Smooth muscle cell (in vitro differentiated cells): ENCODE measurements around the gene PLA2G4A. TPM values are rescaled to one million over a fixed set of nuclear protein-coding genes. Genes with fewer than 3 reads are reported as not detected.

Source experiments
- DNase-seq: peaks from one replicate; lab custom pipeline; 2025; ENCODE audit not compliant: unreplicated experiment; lab: John Stamatoyannopoulos, UW
- H2AFZ ChIP-seq: fragments of 200-600 bp; sonication (generic); 2 replicates; pipeline ENCODE4 v1.6.0; 2016; ENCODE audit warnings: antibody characterized with exemption, low read depth, mild to moderate bottlenecking
- H3F3A ChIP-seq: fragments of 200-600 bp; sonication (generic); 2 replicates; pipeline ENCODE4 v1.6.0; 2017; ENCODE audit warnings: antibody characterized with exemption, low read depth
- H3K27ac ChIP-seq: fragments of 200-600 bp; sonication (generic); 2 replicates; pipeline ENCODE4 v1.5.1; 2016; ENCODE audit warnings: low read depth, mild to moderate bottlenecking
- H3K27me3 ChIP-seq: fragments of 200-600 bp; sonication (generic); 2 replicates; pipeline ENCODE4 v1.6.1; 2016; ENCODE audit warnings: low read depth, mild to moderate bottlenecking
- H3K36me3 ChIP-seq: fragments of 200-600 bp; sonication (generic); 2 replicates; pipeline ENCODE4 v1.5.1; 2016; ENCODE audit warnings: low read depth
- H3K4me1 ChIP-seq: fragments of 200-600 bp; sonication (generic); 2 replicates; pipeline ENCODE4 v1.5.1; 2016; ENCODE audit warnings: low read depth
- H3K4me2 ChIP-seq: fragments of 200-600 bp; sonication (generic); 2 replicates; pipeline ENCODE4 v1.6.0; 2016; ENCODE audit warnings: mild to moderate bottlenecking
- H3K4me3 ChIP-seq: fragments of 200-600 bp; sonication (generic); 2 replicates; pipeline ENCODE4 v1.5.1; 2016; ENCODE audit warnings: mild to moderate bottlenecking
- H3K79me2 ChIP-seq: fragments of 200-600 bp; sonication (generic); 2 replicates; pipeline ENCODE4 v1.6.0; 2016; ENCODE audit warnings: low read depth, mild to moderate bottlenecking
- H3K9ac ChIP-seq: fragments of 200-600 bp; sonication (generic); 2 replicates; pipeline ENCODE4 v1.6.0; 2016; ENCODE audit warnings: low read depth
- H3K9me3 ChIP-seq: fragments of 200-600 bp; sonication (generic); replicated peaks from 2 replicates; pipeline ENCODE4 v1.5.1; 2016; ENCODE audit warnings: low read depth
- H4K20me1 ChIP-seq: fragments of 200-600 bp; sonication (generic); 2 replicates; pipeline ENCODE4 v1.6.0; 2016; ENCODE audit warnings: low read depth
- CTCF ChIP-seq: fragments of 200-600 bp; sonication (generic); IDR thresholded peaks from 2 replicates; pipeline ENCODE4 v1.5.1; 2017; ENCODE audit warnings: borderline replicate concordance, mild to moderate bottlenecking, antibody characterized with exemption; ENCODE audit not compliant: insufficient read depth, poor library complexity, severe bottlenecking
- WGBS: methylation state at CpG from one replicate; pipeline ENCODE4 v1.1.7; 2016; ENCODE audit warnings: low lambda C conversion rate; 5-methylcytosine and 5-hydroxymethylcytosine counted together
- polyA plus RNA-seq: library from polyadenylated mRNA; unstranded; fragments of >200 nt; fragmentation: Nextera tagmentation; extraction: Ambion mirVana; gene quantifications from 2 replicates; pipeline ENCODE4 v1.2.1, GENCODE V29; 2016
- total RNA-seq: library from RNA; depleted of rRNA; stranded (reverse); fragments of >200 nt; gene quantifications from 2 replicates; pipeline ENCODE4 v1.2.3, GENCODE V29; 2014

PLA2G4A gene
- total and polyA plus RNA-seq, 2 experiments from 2014 or later: 3.3 to 7.8 TPM

- no peaks in the 10 kb centered on the region for H3K27me3 ChIP-seq
- no peaks in the 10 kb centered on the region for H3F3A ChIP-seq
- no peaks in the 10 kb centered on the region for H3K9me3 ChIP-seq
- no peak for TF ChIP-seq CTCF
- H3K79me2 ChIP-seq: no peaks in the 10 kb centered on the region
- WGBS: 65% methylated on average over 4 of the region's 4 CpGs
- peak overlapping the region; percentile 24 for H3K4me2 ChIP-seq
- H3K36me3 ChIP-seq: no peaks in the 10 kb centered on the region
- no peak for DNase-seq
- H3K4me1 ChIP-seq: no peaks in the 10 kb centered on the region
- H3K9ac ChIP-seq: no peak overlapping the region
- no peak overlapping the region for H3K27ac ChIP-seq
- no peak overlapping the region for H3K4me3 ChIP-seq
- H4K20me1 ChIP-seq: no peaks in the 10 kb centered on the region
- peak overlapping the region; percentile 27 for H2AFZ ChIP-seq
These were observed 16.2 kb upstream of the PLA2G4A start for GRCh38 chr1:186812570-186812969.

- H3K9ac ChIP-seq: no peak overlapping the region
- H3K36me3 ChIP-seq: no peaks in the 10 kb centered on the region
- no peaks in the 10 kb centered on the region for H4K20me1 ChIP-seq
- no peak overlapping the region for H2AFZ ChIP-seq
- no peaks in the 10 kb centered on the region for H3K4me1 ChIP-seq
- no peak overlapping the region for H3K4me2 ChIP-seq
- no peaks in the 10 kb centered on the region for H3K9me3 ChIP-seq
- 72% methylated on average over 2 of the region's 2 CpGs for WGBS
- no peak overlapping the region for H3K4me3 ChIP-seq
- no peak overlapping the region for H3K27ac ChIP-seq
- H3F3A ChIP-seq: no peaks in the 10 kb centered on the region
- DNase-seq: no peak
- H3K27me3 ChIP-seq: no peaks in the 10 kb centered on the region
- no peaks in the 10 kb centered on the region for H3K79me2 ChIP-seq
- no peak for TF ChIP-seq CTCF
These were observed 15.3 kb upstream of the PLA2G4A start for GRCh38 chr1:186813420-186813819.

GRCh38 chr1:186819126-186819525 lies 9.6 kb upstream of the PLA2G4A start:
- Histone ChIP-seq H4K20me1 (no peaks in the 10 kb centered on the region), H3K9ac (peak overlapping the region; percentile 21), H2AFZ (peak overlapping the region; percentile 21), H3K27ac (peak overlapping the region; percentile 62), H3K4me1 (no peaks in the 10 kb centered on the region), H3K4me2 (peak overlapping the region; percentile 42), H3K4me3 (no peak overlapping the region), H3K9me3 (no peaks in the 10 kb centered on the region), H3K79me2 (no peaks in the 10 kb centered on the region), H3F3A (no peaks in the 10 kb centered on the region), H3K27me3 (no peaks in the 10 kb centered on the region), H3K36me3 (no peaks in the 10 kb centered on the region)
- no peak for DNase-seq
- no peak for TF ChIP-seq CTCF
- WGBS: 36% methylated on average over 3 of the region's 3 CpGs

- Histone ChIP-seq H3K9ac (peak overlapping the region; percentile 21), H3K4me3 (no peak overlapping the region), H3K27me3 (no peaks in the 10 kb centered on the region), H4K20me1 (no peaks in the 10 kb centered on the region), H3K4me2 (peak overlapping the region; percentile 42), H3K9me3 (no peaks in the 10 kb centered on the region), H2AFZ (peak overlapping the region; percentile 21), H3K27ac (peak overlapping the region; percentile 62), H3K79me2 (no peaks in the 10 kb centered on the region), H3K4me1 (no peaks in the 10 kb centered on the region), H3K36me3 (no peaks in the 10 kb centered on the region), H3F3A (no peaks in the 10 kb centered on the region)
- no peak for DNase-seq
- no peak for TF ChIP-seq CTCF
- whole genome bisulfite sequencing: 74% methylated on average over 2 of the region's 2 CpGs
These were observed 9.2 kb upstream of the PLA2G4A start for GRCh38 chr1:186819563-186819962.
